Measurements from ENCODE around the gene TARS3.
A peak's percentile ranks its signal among the peaks of the same experiment; 100 is the strongest.

The TARS3 gene

DNA sequence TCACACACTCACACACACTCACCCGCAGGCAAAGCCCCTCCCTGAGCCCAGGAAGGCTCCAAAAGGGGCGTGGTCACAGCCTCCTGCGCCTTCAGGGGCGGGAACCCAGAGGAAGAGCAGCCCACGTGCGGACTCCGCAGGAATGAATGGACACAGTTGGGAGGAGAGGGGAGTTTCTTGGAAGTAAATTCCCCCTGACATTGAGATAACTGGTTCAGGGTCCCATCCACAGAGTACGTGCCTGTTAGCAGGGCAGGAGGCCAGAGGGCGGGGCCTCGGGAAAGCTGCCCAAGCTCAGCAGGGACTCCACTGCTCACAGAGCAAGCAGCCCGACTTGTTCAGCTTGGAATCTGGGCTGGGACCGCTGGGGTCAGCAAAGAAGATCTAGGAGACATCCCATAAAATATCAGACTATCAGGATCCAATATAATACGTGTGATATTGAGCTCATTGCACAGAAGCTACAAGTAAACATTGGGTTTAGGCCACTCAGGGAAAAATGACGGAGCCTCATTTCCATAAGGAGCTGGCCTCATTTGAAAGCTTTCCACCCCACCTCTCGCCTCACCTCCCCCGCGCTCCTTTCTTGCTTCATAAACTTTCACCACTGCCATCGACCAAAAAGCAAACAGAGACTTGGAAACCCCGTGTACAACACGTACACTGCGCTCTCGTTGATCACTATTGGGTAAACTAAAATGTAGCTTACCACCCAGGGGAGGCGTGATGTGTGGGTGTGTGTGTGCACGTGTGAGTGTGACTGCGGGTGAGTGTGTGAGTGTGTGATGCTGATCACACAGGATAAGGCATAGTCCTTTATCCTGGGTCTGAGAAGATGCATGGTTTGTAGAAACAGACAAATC is 108.1 kb downstream of the TARS3 start:
- no peaks in the 10 kb centered on the region for H3K36me3 ChIP-seq (ENCODE audit: insufficient read depth, low read length)
- peak overlapping the region; percentile 20; the same call in 1 of the 2 replicates for H3K9ac ChIP-seq (ENCODE audit: low read depth, low read length)
- no peaks in the 10 kb centered on the region for H3K9me3 ChIP-seq (ENCODE audit: control insufficient read depth, insufficient read depth, low read length)
- H3K4me1 ChIP-seq (ENCODE audit: insufficient read depth, low read length), result peaks cover 8% of the 10 kb centered on the region

- Histone ChIP-seq H3K9ac (ENCODE audit: low read depth, low read length) (no peak overlapping the region), H3K4me1 (ENCODE audit: insufficient read depth, low read length) (peaks cover 8% of the 10 kb centered on the region), H3K9me3 (ENCODE audit: control insufficient read depth, insufficient read depth, low read length) (no peaks in the 10 kb centered on the region)
Observed at GRCh38 chr15:101615414-101615985, 108.8 kb downstream of the TARS3 start.

DNA sequence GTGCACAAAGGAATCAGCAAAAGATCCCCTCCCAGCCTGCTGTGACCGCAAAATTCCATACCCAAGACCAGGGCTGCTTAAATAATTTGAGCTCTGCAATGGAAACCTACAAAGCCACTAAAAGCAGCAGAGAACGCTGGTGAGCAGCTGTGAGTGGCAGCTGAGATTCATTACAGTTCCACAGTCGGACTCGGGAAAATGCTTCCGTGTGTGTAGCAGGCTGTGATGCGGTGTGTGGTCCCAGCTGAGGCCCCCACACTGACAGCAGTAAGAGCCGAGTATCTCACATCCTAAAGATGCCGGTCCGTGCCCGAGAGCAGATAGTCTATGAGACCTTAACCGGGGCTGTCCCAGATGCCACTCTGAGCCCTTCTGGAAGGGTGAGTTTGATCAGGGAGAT is 109.5 kb downstream of the TARS3 start:
- no peaks in the 10 kb centered on the region for H3K9me3 ChIP-seq (ENCODE audit: control insufficient read depth, insufficient read depth, low read length)
- H3K36me3 ChIP-seq (ENCODE audit: insufficient read depth, low read length), result no peaks in the 10 kb centered on the region
- H3K9ac ChIP-seq (ENCODE audit: low read depth, low read length), result no peak overlapping the region
- peaks cover 8% of the 10 kb centered on the region for H3K4me1 ChIP-seq (ENCODE audit: insufficient read depth, low read length)

More at GRCh38 chr15:101615414-101615985, 108.8 kb downstream of the TARS3 start:
- H3K36me3 ChIP-seq (ENCODE audit: insufficient read depth, low read length), result no peaks in the 10 kb centered on the region

DNA sequence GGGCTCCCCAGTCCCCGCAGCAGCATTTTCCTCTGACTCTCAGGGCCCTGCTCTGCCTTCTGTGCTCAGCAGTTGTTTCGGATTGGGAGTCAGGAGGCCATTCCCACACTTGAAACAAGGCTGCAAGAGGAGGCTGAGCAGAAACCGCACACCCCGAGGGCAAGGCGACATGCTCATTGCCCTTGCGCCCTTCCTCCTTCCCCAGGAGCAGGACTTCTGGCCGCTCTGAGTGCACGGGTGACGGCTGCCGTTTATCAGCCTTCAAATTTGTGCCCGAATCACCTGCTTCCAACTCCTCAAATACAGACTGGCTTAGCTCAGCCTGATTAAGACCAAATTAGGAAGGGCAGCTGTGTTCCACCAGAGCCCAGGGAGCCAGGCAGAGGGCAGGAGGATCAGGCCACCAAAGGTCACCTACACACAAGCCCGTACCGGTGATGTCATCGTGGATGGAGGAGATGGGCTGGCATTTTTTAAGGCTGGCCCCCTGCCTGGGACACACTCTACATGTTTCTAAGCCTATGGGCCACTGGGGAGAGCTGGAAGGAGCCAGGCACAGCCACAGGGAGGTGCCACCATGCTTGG is 110.2 kb downstream of the TARS3 start:
- Histone ChIP-seq H3K36me3 (ENCODE audit: insufficient read depth, low read length) (no peaks in the 10 kb centered on the region), H3K9ac (ENCODE audit: low read depth, low read length) (no peak overlapping the region), H3K4me1 (ENCODE audit: insufficient read depth, low read length) (peaks cover 8% of the 10 kb centered on the region), H3K9me3 (ENCODE audit: control insufficient read depth, insufficient read depth, low read length) (no peaks in the 10 kb centered on the region)

DNA sequence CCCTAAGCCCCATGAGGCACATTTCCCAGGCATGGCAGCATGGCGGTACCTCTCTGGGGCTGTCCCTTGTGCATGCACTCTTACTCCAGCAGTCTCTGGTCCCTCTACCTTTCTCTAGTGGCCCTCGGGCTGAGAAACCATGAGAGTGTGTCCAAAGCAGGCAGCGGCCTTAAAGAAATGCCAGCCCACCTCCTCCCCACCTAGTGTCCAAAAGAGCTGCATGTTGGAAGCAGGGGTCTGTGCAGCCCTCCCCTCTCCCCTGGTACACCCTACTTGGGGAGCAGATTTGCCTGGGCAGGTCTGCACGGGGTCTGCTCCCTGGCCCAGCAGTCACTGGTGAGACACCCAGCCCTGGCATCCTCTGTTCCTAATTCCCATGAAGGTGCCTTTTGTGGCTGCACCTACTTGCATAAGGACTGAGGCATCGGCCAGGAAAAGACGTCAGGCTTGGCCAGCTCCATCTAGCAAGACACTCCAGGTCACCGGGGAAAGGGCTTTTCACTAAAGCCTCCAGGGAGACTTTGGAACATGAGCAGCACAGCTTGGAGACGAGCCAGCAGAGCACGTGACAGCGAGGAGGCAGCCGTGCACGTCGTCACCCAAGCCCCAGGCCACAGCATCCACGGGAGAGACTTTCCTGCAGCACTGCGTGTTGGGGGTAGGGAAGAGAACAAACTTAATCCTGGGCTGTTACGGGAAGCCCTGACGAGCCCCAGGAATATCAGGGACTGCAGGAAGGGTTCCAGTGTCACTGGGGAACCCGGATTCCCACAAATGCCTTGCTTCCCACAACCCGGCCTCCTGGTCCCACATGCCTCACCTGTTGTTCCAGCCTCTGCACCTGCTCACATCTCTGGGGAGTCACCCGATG is 110.9 kb downstream of the TARS3 start:
- peaks cover 8% of the 10 kb centered on the region for H3K4me1 ChIP-seq (ENCODE audit: insufficient read depth, low read length)
- H3K9me3 ChIP-seq (ENCODE audit: control insufficient read depth, insufficient read depth, low read length), result no peaks in the 10 kb centered on the region
- H3K36me3 ChIP-seq (ENCODE audit: insufficient read depth, low read length), result no peaks in the 10 kb centered on the region
- H3K9ac ChIP-seq (ENCODE audit: low read depth, low read length), result no peak overlapping the region

DNA sequence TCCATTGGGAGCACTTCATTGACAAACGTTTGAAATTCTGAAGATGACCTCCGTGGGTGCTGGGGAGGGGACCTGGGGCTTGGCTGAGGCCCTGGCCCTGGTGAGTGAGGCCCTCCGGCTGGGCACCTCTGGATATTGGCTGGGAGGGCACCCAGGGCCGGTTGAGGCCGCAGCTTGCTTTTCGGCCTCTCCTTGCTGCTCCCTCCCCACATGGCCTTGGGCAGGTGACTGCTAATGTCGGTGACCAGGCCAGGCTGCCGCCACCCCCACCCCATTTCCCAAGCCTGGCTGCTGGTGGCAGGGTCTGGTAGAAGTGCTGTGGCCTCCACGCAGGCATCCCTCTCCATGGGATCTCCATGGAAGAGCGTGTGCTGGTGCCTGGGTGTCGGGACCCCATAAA is 111.6 kb downstream of the TARS3 start:
- Histone ChIP-seq H3K9ac (ENCODE audit: low read depth, low read length) (no peak overlapping the region), H3K4me1 (ENCODE audit: insufficient read depth, low read length) (peaks cover 8% of the 10 kb centered on the region), H3K9me3 (ENCODE audit: control insufficient read depth, insufficient read depth, low read length) (no peaks in the 10 kb centered on the region), H3K36me3 (ENCODE audit: insufficient read depth, low read length) (no peaks in the 10 kb centered on the region)

DNA sequence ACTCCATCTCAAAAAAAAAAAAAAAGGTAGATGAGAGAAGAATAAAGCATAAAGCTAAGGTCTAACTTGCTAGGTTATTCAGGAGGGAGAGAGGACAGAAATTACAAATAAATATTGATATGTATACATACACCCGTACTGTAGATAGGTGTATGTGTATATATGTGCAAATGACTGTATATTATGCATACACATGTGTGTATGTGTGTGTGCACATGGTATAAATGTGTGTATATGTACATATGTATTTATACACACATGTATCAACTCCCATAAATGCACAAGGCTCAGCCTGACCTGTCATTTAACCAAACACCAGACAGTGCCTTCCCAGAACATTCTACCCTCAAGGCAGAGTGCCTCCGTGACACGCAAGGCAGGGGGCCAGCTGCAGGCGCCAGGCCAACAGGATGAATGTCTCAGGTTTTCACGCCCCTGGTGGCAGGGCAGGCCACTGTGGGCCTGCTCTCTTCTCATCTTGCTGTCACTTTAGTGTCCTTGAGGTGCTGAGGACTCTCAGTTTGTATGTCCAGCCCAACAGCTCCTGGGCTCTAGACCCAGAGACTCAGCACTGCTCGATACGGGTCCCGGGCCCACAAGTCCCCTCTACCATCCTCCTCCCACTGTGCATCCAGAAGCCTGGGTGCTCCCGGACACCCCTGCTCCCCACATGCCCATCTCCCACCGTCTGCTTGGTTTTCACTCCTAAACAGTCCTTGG is 112.5 kb downstream of the TARS3 start:
- Histone ChIP-seq H3K36me3 (ENCODE audit: insufficient read depth, low read length) (no peaks in the 10 kb centered on the region), H3K9ac (ENCODE audit: low read depth, low read length) (no peak overlapping the region), H3K9me3 (ENCODE audit: control insufficient read depth, insufficient read depth, low read length) (no peaks in the 10 kb centered on the region), H3K4me1 (ENCODE audit: insufficient read depth, low read length) (peaks cover 8% of the 10 kb centered on the region)

DNA sequence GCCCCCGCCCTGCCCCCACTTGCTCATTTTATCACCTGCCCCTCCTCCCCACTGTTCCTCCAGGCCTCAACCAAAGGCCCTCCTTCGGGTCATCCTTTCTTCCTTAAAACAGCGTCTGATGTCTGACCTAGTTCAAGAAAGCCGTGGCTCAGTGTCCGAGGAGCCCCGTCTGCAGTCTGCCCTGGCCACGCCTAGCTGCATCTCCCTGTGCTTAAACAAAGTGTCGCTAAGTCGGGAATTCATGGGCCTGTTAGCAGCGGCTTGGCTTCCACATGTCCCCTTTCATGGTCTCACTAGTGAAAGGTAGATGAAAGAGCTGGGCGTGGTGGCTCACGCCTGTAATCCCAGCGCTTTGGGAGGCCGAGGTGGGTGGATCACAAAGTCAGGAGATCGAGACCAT is 113.3 kb downstream of the TARS3 start:
- H3K4me1 ChIP-seq (ENCODE audit: insufficient read depth, low read length), result peaks cover 1% of the 10 kb centered on the region; the same call in 1 of the 2 replicates

GRCh38 chr15:101610611-101611000 is 113.7 kb downstream of the TARS3 start:
- H3K36me3 ChIP-seq (ENCODE audit: insufficient read depth, low read length), result no peaks in the 10 kb centered on the region
- H3K4me1 ChIP-seq (ENCODE audit: insufficient read depth, low read length), result no peaks in the 10 kb centered on the region; the same call in 1 of the 2 replicates
- no peak overlapping the region for H3K9ac ChIP-seq (ENCODE audit: low read depth, low read length)
- H3K9me3 ChIP-seq (ENCODE audit: control insufficient read depth, insufficient read depth, low read length), result no peaks in the 10 kb centered on the region

More for the DNA sequence above, 113.3 kb downstream of the TARS3 start:
- H3K9ac ChIP-seq (ENCODE audit: low read depth, low read length), result no peak overlapping the region
- H3K36me3 ChIP-seq (ENCODE audit: insufficient read depth, low read length), result no peaks in the 10 kb centered on the region
- H3K9me3 ChIP-seq (ENCODE audit: control insufficient read depth, insufficient read depth, low read length), result no peaks in the 10 kb centered on the region

GRCh38 chr15:101609742-101610610 is 114.3 kb downstream of the TARS3 start:
- Histone ChIP-seq H3K4me1 (ENCODE audit: insufficient read depth, low read length) (no peaks in the 10 kb centered on the region), H3K9ac (ENCODE audit: low read depth, low read length) (no peak overlapping the region), H3K9me3 (ENCODE audit: control insufficient read depth, insufficient read depth, low read length) (no peaks in the 10 kb centered on the region), H3K36me3 (ENCODE audit: insufficient read depth, low read length) (no peaks in the 10 kb centered on the region)

GRCh38 chr15:101608201-101608600 is 116.1 kb downstream of the TARS3 start:
- H3K9ac ChIP-seq (ENCODE audit: low read depth, low read length), result no peak overlapping the region
- no peaks in the 10 kb centered on the region for H3K36me3 ChIP-seq (ENCODE audit: insufficient read depth, low read length)
- H3K4me1 ChIP-seq (ENCODE audit: insufficient read depth, low read length), result no peaks in the 10 kb centered on the region
- H3K9me3 ChIP-seq (ENCODE audit: control insufficient read depth, insufficient read depth, low read length), result no peaks in the 10 kb centered on the region

DNA sequence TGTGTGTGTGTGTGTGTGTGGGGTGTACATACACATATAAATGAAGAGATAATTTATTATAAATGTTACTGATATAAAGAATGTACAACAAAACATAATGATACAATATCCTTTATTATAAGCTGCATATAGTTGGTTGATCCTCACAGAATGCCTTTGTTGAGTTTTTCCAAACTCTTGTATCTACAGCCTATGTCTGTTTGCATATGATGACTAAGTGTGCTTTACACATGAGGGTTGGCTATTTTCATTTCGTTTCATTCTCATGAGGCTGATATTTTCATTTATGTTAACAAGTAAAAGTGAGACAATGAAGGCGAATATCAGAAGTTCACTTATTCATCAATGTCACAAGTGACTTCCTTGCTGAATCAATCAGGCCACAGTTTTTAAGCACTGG is 117.2 kb downstream of the TARS3 start:
- Histone ChIP-seq H3K9me3 (ENCODE audit: control insufficient read depth, insufficient read depth, low read length) (no peaks in the 10 kb centered on the region), H3K9ac (ENCODE audit: low read depth, low read length) (no peak overlapping the region), H3K36me3 (ENCODE audit: insufficient read depth, low read length) (no peaks in the 10 kb centered on the region), H3K4me1 (ENCODE audit: insufficient read depth, low read length) (no peaks in the 10 kb centered on the region)
